ENCODE data around the gene ANAPC16.
"Not testable (repeated sequence)": the region's sequence is repeated elsewhere in the genome, so short reads cannot be mapped to it uniquely, and the experiment has no call there.

The ANAPC16 gene

GRCh38 chr10:72267381-72267780 is 51.6 kb downstream of the ANAPC16 start:
- DNase-seq (ENCODE audit: low spot score): no peak
- no peak for TF ChIP-seq CTCF (IDR thresholded peaks at IDR 0.05; ENCODE audit: extremely low read depth, missing control alignments)

- no peak for DNase-seq (ENCODE audit: low spot score)
- TF ChIP-seq CTCF (IDR thresholded peaks at IDR 0.05; ENCODE audit: extremely low read depth, missing control alignments): no peak
These were observed 52.1 kb downstream of the ANAPC16 start for GRCh38 chr10:72267819-72268399.

GRCh38 chr10:72268475-72269200 is 52.8 kb downstream of the ANAPC16 start:
- DNase-seq (ENCODE audit: low spot score): not testable (repeated sequence)

- TF ChIP-seq CTCF (IDR thresholded peaks at IDR 0.05; ENCODE audit: extremely low read depth, missing control alignments): no peak
- DNase-seq (ENCODE audit: low spot score): no peak
These were observed 54.9 kb downstream of the ANAPC16 start for GRCh38 chr10:72270607-72271281.

- no peak for TF ChIP-seq CTCF (IDR thresholded peaks at IDR 0.05; ENCODE audit: extremely low read depth, missing control alignments)
- DNase-seq (ENCODE audit: low spot score): peak; percentile 70
These were observed 57.0 kb downstream of the ANAPC16 start for GRCh38 chr10:72272689-72273409.

GRCh38 chr10:72273410-72274212 is 57.8 kb downstream of the ANAPC16 start, which contains the start of gene DDIT4:
Gene DDIT4, plus strand, starts transcription at chr10:72273924. Its CDS starts 293 bp downstream, at chr10:72274217.
- no peak for TF ChIP-seq CTCF (IDR thresholded peaks at IDR 0.05; ENCODE audit: extremely low read depth, missing control alignments)
- peak; percentile 97 for DNase-seq (ENCODE audit: low spot score)

- TF ChIP-seq CTCF (IDR thresholded peaks at IDR 0.05; ENCODE audit: extremely low read depth, missing control alignments): no peak
- DNase-seq (ENCODE audit: low spot score): no peak
These were observed 58.5 kb downstream of the ANAPC16 start for GRCh38 chr10:72274213-72274729.

Measured in GM20000 (cell line).